HG03025 (cell line): ENCODE results near the gene CATSPER1.
A peak's percentile ranks its signal among the peaks of the same experiment; 100 is the strongest.

Experiments
- ATAC-seq: cut with Tn5 transposase; IDR thresholded peaks from one replicate; pipeline ENCODE4 v1.9.1; 2021; ENCODE audit warnings: mild to moderate bottlenecking, moderate library complexity; ENCODE audit not compliant: unreplicated experiment, low FRiP score

Gene CATSPER1

DNA sequence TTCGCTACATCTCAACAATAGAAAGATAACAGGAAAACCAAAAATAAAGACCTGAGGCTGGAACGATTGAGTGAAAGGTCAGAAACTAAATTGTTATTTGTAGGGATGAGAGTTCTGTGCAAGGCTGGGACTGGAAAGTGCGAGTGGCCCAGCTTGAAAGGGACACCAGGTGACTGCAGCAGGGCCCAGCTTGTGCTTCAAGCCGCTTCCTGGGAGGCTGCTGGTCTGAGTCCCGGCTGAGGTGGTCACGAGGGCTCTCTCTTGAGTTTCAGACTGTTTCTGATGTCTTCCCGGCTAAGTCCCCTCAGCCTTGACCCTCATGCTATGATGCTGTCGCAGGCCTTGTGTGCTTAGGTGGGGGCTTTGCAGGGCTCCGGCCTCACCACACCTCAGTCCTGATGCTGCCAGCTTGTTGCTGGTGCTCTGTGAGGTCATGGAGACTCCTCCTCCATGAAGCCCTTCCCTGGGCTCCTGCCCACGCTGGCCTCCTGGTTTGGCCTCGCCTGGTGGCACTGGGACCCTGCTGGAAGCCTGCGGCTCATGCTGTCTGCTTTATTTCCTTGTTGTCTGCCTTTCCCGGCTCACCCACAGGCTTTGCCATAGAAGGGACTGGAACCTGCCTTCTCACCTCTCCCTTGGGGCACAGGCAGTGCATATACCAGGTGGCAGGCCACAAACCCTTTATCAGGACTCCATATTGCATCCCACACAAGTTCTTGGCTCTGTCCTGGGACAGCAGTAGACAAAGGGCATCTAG lies 20.0 kb downstream of the CATSPER1 start:
- no peak for ATAC-seq

DNA sequence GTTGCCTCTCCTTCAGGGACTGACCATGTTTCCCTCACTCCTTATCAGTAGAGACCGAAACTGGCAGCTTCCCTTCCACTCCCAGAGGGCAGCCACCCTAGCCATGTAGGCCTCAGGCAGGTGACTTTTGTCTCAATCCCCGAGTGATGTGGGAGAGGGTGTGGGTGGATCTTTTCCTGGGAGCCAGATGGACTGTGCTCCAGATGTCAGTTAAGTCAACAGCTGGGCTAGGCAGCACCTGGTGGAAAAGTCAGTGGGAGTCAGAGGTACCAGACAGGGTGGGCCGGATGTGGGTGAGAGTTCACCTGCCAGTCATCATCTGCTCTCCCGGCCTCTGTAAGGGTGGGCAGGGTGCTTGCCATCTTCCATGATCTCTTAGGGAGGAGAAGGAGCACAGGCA lies 22.1 kb downstream of the CATSPER1 start:
- no peak for ATAC-seq

DNA sequence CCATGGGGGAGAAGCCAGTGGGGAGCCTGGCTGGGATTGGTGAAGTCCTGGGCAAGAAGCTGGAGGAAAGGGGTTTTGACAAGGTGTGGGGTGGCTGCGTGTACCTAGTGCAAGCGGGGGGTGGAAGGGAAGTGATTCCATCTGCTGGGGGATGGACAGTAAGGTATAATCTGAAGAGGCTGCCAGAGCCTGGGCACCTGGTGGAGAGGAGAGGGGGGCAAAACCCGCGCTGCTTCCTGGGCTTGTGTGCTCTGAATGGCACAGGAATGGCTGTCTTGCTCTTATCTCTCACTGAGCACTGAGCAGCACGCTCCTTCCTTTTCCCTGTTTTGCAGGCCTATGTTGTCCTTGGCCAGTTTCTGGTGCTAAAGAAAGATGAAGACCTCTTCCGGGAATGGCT lies 23.0 kb downstream of the CATSPER1 start:
- no peak for ATAC-seq

DNA sequence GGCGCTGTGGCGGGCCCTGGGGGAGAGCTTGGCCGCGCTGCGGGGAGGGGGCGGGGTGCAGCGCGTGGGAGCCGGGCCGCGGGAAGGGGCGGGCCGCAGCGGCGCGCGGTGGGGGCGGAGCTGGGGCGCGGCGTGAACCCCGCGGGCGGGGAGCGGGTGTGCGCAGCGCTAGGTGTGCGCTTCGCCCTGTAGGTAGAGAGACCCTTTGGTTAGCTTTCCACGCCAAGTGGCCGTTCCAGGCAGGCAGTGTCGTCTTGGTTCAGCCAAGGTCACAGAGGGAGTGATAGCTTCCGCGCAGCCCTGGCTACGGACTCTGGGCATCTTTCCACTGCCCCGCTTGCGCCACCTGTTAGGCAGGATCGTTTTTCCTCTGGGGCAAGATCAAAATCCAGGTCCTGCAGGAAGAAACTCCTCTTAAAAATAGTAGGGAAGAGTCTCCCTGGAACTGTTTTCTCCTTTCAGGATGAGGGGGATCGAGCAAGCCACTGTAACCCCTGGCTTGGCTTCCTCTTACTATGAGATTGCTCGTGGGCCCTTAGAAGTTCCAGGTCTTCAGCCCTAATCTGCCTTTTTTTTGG lies 23.5 kb downstream of the CATSPER1 start:
- peak; percentile 35 for ATAC-seq

DNA sequence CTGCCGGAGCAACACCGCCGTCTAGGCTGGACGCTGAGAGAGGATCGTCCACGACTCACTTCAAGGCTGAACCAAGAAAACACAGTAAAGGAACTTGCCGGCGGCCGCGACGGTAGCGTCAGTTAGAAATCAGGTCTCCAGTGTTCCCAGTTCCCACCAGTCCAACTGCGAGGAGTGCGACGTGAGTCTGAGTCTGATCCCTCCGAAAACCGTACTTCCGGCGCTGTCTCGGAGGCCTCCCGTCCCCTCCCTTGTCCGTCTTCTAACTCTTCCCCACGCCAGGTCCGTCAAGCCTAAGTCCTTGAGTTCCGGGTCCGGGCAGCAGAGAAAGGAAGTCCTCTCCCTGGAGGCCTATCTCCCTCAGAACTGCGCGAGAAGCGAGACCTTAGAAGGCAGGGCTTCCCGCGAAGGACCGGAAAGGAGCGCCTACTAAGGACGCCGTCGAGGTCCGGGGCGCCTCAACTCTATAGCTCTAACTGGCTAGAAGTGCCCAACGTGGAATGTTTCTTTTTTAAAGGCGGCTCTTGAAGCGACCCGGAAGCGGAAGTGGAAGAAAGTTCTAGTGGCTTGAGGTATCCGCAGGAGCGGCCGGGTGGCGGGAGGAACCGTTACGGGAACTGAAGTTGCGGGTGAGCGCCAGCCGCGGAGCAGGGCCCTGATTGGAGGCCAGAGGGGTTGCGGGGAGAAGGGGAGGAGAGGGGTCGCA lies 24.2 kb downstream of the CATSPER1 start, which contains the start of the genes BANF1 and EIF1AD:
TSS of gene BANF1 (plus strand) at position 562 of the 706 bp plus-strand sequence. CDS start 748 bp downstream, outside the sequence.
TSS of gene EIF1AD (minus strand) at position 216 of the 706 bp plus-strand sequence. CDS start 1,768 bp downstream, outside the sequence.
- peak; percentile 70 for ATAC-seq

DNA sequence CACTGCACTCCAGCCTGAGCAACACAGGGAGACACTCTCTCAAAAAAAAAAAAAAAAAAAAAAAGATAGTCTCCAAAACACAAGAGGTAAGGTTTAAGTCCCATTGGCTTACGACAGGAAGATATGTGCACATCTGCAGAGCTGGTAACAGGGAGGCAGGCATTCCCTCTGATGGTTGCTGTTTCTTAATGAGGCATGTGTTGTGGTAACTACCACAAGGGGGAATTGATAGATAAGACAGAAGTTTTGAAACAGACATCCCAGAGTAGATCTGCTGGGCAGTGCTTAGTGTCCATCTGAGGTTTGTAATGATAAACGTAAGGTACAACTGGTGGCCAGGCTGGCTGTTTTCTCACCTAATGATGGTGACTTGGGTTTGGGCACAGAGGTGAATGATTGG lies 29.0 kb downstream of the CATSPER1 start:
- no peak for ATAC-seq

DNA sequence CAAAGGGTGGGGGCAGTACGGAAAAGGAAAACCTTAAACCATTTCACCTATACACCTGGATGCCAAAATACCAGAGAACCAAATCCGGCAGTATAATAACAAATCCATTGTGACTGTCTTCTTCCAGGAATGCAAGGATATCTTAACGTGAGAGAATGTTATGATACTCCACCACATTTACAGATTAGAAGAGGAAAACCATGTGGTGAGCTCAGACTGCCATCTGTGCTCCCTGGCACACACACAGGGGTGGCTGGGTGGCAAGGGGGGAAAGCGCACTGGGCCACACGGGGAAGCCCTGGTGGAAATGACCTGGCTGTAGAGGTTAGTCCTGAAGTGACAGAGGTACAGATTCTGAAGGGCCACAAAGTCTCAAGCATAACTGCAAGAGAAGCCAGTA lies 34.2 kb downstream of the CATSPER1 start:
- ATAC-seq: no peak

DNA sequence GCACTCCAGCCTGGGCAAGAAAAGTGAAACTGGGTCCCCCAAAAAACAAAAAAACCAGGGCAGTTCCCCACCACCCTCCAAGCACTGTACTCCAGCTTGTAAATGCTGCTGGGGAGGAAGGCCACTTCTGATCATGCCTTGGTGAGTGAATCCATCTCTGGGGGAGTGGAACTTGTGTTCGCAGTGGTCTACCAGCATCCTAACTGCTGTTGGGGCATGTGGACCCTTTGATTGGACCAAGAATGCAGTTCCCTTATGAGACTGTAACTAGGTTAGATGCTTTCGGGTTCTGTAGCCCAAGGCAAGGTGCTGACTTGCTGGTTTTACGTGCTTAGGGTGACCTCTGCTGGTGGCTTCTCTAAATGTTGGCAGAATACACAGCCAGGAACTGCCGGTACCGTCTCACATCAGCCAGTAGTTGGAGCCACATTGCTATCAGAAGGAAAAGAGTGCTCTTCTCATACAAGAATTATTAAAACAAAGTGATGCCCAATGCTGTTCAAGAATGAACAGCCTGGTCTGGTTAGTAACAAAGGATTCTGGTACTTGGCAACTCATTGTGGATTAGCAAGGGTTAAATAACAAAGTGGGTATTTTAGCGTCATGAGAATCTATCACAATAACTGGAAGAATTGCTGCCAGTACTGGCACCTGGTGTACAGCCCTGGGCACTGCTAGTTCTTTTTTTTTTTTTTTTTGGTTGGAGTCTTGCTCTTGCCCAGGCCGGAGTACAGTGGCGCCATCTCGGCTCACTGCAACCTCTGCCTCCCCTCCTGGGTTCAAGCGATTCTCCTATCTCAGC lies 37.3 kb downstream of the CATSPER1 start:
- ATAC-seq: peak; percentile 71

DNA sequence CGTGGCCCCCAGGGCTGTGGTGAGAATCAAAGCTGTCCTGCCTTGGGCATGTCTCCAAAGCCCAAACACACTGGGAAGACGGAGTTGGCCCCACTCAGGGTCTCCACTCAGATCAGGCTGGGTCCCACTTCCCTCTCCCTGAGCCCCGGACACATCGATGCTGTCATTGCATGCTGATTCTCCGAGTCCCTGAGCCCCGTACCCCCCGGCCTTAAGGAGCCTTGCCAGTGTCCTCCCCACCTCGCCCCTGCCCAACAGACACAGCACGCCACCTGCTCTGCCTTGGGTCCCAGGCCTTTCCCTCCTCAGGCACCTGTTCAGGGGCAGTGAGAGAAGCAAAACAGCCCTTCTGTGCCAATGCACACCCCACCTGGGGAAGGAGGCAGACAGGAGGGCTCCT lies 38.9 kb downstream of the CATSPER1 start:
- ATAC-seq: no peak

DNA sequence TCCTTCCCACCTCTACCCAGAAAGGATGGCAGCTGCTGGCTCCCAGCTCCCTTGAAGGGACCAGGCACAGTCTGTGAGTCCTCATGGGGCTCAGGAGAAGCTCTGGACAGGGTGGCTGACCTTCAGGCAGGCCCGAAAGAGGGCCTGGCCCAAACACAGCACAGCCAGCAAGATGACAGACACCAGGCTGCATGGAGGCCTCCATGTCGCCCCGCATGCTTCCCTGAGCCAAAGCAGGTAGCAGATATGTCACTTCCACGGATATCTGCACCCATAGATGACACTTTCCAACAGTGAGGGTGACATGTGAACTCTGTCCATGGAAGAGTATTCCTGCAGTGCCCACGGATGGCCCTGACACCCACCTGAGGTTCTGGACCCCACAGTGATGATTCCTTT lies 42.7 kb downstream of the CATSPER1 start:
- ATAC-seq: no peak

DNA sequence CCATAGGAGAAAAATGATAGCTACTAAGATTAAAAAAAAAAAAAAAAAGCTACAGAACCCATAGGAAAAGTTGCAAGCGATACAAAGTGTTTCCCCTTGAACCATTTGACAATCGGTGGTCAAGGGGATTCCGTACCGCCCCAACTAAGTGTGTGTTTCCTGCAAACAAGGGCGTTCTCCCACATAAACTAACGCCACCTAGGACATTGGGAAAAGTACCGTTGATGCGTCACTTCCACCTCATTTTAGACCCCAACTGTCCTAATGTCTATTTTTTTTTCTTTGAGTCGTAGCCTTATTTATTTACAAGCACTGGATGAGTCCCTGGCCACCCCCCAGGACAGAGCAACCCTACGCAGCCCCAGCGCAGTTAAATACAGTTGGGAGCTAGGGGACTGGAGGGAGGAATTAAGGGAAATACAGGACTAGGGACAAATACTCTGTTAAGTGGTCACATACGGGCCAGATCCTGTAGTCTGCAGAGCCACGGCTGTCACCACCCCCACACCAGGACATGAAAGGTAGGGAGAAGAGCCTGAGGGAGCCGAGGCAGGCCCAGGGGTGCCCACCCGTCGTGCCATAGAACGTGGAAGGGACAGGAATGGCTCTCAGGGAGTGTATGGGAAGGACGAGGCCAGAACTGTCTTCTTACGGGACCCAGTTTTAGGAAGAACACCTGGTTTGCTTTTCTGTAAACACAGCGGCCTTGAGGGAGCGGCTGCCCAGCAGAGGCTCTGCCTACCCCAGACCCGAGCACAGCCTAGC lies 43.3 kb downstream of the CATSPER1 start:
- ATAC-seq: no peak

DNA sequence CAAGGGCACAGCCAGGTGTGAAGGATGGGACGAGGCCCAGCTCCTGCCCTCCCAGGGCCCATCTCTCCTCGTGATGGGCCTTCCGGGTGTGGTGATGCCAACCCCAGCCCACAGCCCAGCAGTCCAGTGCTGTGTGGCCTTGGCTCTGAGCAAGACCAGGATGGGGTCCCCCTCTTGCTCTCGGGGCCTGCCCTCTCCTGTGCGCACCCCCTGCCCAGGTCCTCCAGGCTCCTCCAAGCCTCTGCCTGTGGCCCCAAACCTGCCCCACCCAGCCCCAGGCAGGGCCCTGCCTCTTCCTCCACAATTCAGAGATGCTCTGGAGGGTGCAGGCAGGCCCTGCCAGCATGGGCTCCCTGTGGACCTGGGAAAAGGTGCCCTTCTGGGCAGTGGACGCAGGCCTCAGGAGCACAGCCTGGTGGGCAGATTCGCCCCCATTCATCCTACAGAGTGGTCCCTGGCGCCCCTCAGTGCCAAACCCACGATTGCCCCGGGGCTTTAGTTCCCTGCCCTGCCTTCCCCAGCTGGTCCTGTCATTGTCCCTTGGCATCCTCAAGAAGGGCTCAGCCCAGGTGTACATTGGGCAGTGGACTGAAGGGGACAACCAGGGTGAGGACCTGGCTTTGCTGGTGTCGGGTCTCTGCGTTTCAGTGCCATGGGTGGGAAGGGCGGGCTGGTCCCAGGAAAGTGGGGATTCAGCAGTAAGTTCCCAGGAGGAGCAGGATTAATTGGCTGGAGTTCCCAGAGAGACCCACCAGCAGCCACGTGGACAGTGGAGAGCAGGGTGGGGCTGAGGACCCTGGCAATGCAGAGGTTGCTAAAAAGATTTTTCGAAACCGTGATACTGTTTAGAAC lies 44.1 kb downstream of the CATSPER1 start:
- no peak for ATAC-seq

DNA sequence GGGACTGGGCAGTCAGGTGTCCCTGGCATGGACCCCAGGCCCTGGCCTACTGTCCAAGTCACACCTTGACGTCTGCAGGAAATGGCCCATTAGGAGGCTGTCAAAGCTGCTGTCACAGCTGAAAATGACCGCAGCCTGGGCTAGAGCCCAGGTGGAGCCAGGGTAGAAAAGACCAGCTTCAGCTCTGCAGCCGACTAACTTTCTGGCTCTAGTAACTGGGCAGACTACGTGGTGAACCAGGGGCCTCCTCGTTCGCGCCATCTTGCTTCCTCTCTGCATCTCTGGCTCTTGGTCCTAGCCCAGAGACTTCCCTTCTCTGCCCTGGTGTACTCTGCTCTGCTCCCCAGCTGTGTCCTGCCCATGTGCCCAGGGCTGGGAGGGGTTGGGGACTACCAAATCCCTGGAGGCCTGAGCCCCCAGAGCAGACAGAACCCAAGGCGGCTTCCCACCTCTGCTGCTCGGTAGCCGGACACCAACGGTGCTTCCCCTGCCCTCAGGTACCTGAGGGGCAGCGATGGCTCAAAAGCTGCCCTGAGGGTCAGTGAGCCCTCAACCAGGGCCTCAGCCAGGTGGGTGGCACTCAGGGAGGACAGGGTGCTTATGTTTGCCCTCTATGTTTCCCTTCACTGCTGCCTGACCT lies 45.1 kb downstream of the CATSPER1 start:
- ATAC-seq: no peak

DNA sequence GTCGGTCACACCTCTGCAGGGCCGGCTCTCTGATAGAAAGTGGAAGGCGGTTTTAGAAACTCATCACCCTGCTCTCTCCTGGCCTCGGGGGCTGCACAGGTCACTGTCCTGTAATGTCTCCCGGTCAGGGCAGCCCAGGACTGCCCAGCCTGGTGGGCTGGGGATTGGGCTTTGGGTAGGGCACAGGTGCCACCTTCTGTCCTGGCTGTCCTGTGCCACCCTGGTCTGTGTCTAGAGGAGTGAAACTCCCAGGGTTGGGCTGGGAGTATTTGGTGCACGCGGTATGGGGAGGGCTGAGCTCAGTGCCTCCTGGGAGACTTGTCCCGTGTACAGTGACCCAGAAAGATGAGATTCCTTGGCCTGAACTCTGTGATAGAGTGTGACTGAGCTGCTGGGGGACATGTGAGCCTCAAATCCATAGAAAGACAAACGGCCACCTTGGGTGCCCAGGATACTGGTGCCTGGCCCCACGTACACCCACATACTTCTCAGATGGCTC lies 47.0 kb downstream of the CATSPER1 start:
- ATAC-seq: no peak

DNA sequence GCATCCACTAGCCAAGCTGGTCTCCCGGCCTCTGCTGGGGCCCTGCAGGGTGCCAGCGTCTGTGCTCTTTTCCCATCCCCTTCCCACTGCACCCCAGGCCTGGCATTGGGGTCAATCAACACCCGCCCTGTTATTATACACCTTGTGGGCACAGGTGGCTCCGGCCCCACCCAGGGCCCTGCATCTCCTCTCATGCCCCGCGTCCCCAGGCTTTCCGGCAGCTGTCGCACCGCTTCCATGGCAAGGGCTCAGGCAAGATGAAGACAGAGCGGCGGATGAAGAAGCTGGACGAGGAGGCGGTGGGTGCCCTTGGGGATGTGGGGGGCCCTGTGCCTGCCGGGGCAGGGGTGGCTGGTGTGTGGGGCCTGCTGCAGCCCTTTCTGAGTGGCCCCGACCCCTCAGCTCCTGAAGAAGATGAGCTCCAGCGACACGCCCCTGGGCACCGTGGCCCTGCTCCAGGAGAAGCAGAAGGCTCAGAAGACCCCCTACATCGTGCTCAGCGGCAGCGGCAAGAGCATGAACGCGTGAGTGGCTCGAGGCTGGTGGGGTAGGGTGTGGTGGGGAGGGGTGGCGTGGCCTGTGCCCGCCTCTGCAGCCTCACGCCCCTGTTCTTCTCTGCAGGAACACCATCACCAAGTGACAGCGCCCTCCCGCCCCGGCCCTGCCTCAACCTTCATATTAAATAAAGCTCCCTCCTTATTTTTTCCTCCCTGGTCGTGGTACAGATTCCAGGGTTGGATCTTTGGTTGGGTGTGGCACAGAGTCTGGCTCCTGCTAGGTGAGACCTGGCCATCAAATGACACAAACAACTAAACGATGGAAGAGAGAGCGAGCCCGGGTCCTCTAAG lies 47.7 kb downstream of the CATSPER1 start:
- ATAC-seq: no peak

DNA sequence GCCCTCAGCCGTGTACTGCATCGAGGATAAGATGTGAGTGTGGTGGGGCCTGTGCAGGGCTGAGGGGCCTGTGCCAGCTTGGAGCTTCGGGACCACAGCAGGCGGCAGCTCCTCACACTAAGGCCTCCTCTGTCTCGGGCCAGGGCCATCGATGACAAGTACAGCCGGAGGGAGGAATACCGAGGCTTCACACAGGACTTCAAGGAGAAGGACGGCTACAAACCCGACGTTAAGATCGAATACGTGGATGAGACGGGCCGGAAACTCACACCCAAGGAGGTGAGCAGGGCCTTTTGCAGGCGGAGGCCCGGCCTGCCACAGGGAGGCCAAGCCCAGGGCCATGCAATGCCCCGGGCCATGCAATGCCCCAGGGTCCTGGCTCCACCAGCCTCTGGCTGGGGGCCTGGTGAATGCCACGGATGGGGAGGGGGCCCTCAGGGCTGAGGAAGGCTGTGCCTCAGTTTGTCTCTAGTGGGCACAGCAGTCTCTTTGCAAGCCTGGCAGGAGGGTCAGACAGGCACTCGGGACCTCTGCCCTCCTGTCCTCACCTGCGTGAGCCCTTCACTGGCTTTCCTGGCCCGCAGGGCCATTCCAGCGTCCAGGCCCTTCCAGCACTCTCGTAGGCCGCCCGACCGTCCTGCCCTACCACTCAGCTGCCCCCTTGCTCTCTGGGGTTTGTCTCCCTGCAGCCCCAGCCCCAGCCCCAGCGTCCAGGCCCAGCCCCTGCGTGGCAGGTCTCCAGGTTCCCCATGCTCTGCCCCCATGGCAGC lies 48.5 kb downstream of the CATSPER1 start:
- ATAC-seq: no peak
